ENCODE measurements around the gene RXRA. TPM values are rescaled to one million over a fixed set of nuclear protein-coding genes. Genes with fewer than 3 reads are reported as not detected.
"Not testable (repeated sequence)": the region's sequence is repeated elsewhere in the genome, so short reads cannot be mapped to it uniquely, and the experiment has no call there.

Gene RXRA
- total and polyA plus RNA-seq, 4 donors = 41.5 to 116 (median 74.1) TPM

GRCh38 chr9:134306042-134306441 is 20.2 kb upstream of the RXRA start:
- H3K27me3 ChIP-seq (ENCODE audit: control insufficient read depth in 4 of 4, insufficient read depth in 4 of 4, low read length in 3 of 4); DNase-seq (ENCODE audit: low spot score); H3K9ac ChIP-seq (ENCODE audit: low read depth in 1 of 2, low read length in 2 of 2); H3K4me3 ChIP-seq (ENCODE audit: low read depth in 1 of 3, low read length in 3 of 3); H3K27ac ChIP-seq (ENCODE audit: low read depth in 1 of 2, low read length in 2 of 2); H3K36me3 ChIP-seq (ENCODE audit: control insufficient read depth in 4 of 4, insufficient read depth in 3 of 4, low read depth in 1 of 4, low read length in 3 of 4); H3K9me3 ChIP-seq (ENCODE audit: control insufficient read depth in 4 of 4, low read length in 3 of 4): not testable (repeated sequence)
- peaks cover 6 to 16% (median 9%) of the 10 kb centered on the region in 4 donors for H3K4me1 ChIP-seq (ENCODE audit: control insufficient read depth in 4 of 4, insufficient read depth in 4 of 4, low read length in 3 of 4)

- WGBS = 95% methylated on average over 15 of the region's 15 CpGs
- no peak overlapping the region for H3K4me3 ChIP-seq (ENCODE audit: low read depth in 1 of 3, low read length in 3 of 3)
- TF ChIP-seq ZBTB33 (IDR thresholded peaks at IDR 0.05) (no peak), JUND (IDR thresholded peaks at IDR 0.05) (no peak), HNF4G (IDR thresholded peaks at IDR 0.05) (no peak), ATF3 (IDR thresholded peaks at IDR 0.05) (no peak), EGR1 (IDR thresholded peaks at IDR 0.05; ENCODE audit: low read depth in 2 of 2) (no peak), REST (IDR thresholded peaks at IDR 0.05) (no peak), HNF4A (conservative IDR thresholded peaks at IDR 0.05) (no peak), GABPA (IDR thresholded peaks at IDR 0.05 in 1 of 2, conservative IDR thresholded peaks at IDR 0.05 in 1 of 2) (no peak), NR2F2 (IDR thresholded peaks at IDR 0.05) (no peak), YY1 (IDR thresholded peaks at IDR 0.05) (no peak), FOXA2 (IDR thresholded peaks at IDR 0.05) (no peak), CTCF (IDR thresholded peaks at IDR 0.05; ENCODE audit: low read depth, low read length, missing input control) (no peak), SP1 (IDR thresholded peaks at IDR 0.05) (no peak), TAF1 (conservative IDR thresholded peaks at IDR 0.05) (no peak), FOXA1 (IDR thresholded peaks at IDR 0.05) (no peak)
- DNase-seq (ENCODE audit: low spot score) = no peak
- H3K9me3 ChIP-seq (ENCODE audit: control insufficient read depth in 4 of 4, low read length in 3 of 4) = no peaks in the 10 kb centered on the region
- no peaks in the 10 kb centered on the region for H3K36me3 ChIP-seq (ENCODE audit: control insufficient read depth in 4 of 4, insufficient read depth in 3 of 4, low read depth in 1 of 4, low read length in 3 of 4)
- no peak overlapping the region for H3K9ac ChIP-seq (ENCODE audit: low read depth in 1 of 2, low read length in 2 of 2)
- peaks cover 6 to 12% (median 7%) of the 10 kb centered on the region in 4 donors for H3K4me1 ChIP-seq (ENCODE audit: control insufficient read depth in 4 of 4, insufficient read depth in 4 of 4, low read length in 3 of 4)
- no peak overlapping the region for H3K27ac ChIP-seq (ENCODE audit: low read depth in 1 of 2, low read length in 2 of 2)
- H3K27me3 ChIP-seq (ENCODE audit: control insufficient read depth in 4 of 4, insufficient read depth in 4 of 4, low read length in 3 of 4) = no peaks in the 10 kb centered on the region
Measured at GRCh38 chr9:134306636-134307600, 19.3 kb upstream of the RXRA start.
